A549 (cell line): ENCODE results near the gene ELL2.

Experiments used
- CBX8 ChIP-seq: fragments of 200-600 bp; sonication (generic); IDR thresholded peaks from 2 replicates; pipeline ENCODE4 v1.6.1; 2016
- CEBPB ChIP-seq, 2 experiments: fragments of >200 bp in 1 of 2; sonication (Bioruptor Twin) in 1 of 2; formaldehyde crosslinking in 1 of 2; IDR thresholded peaks; 2 replicates each; pipeline ENCODE4 v1.6.1; 2012 to 2016
- JUN ChIP-seq, 2 experiments: fragments of >200 bp; sonication (Bioruptor Twin); formaldehyde crosslinking; IDR thresholded peaks; 2 replicates in 1 of 2; 3 replicates in 1 of 2; pipeline ENCODE4 v1.6.1; 2016 to 2017
- POLR2A ChIP-seq: IDR thresholded peaks from 2 replicates; pipeline ENCODE4 v1.6.1; 2012; ENCODE audit warnings: mild to moderate bottlenecking, low read length
- RFX5 ChIP-seq: fragments of 450-650 bp; IDR thresholded peaks from 2 replicates; pipeline ENCODE4 v1.7.1; 2014; ENCODE audit warnings: antibody characterized with exemption, mild to moderate bottlenecking, moderate library complexity
- SMC3 ChIP-seq: fragments of >200 bp; sonication (Bioruptor Twin); formaldehyde crosslinking; IDR thresholded peaks from 3 replicates; pipeline ENCODE4 v1.6.1; 2018; ENCODE audit warnings: inconsistent platforms
- TF ChIP-seq, protein P1 (sequence below): fragments of 200-600 bp; sonication (generic); IDR thresholded peaks from 2 replicates; pipeline ENCODE4 v1.6.1; 2016; ENCODE audit warnings: antibody characterized with exemption, mild to moderate bottlenecking, moderate library complexity

DNA sequence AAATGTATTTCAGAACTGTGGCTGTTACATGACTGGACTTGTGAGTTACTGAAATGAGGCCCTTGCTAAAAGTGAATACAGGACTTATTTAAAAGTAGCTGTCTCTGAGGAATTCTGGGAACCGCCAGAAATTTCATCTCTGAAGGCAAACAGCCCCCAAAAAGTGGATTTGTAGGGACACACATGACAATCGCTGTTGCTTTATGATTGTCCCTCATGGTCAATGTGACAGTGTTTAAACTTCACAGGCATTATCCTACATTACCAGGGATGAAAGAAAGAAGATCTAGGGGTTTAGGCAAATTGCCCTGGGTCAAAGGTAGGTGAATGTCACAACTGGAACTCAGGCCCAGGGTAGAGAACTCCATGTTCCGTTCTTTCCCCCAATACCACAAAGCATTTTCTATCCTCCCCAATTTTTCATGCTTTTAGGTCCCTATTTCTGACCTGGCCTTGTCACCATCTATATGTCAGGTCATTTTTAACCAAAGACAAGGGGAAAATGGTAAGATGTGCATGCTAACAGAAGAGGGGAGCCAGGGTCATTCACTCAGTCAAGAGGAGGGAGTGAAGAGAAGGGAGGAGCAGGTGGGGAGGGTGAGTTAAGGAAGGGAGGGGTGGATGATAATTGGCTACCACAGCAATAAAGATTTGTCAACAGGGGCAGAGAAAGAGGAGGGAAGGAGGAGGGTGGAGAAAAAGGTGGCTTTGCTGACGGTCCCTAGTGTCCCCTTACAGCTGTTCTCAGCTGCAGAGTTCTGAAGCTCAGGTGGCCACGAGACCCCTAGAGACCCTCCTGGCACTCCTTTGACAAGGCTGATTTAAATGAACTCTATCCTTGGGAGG is 81.3 kb downstream of the ELL2 start:
- TF ChIP-seq RFX5, result no peak
- TF ChIP-seq CEBPB (IDR thresholded peaks at IDR 0.05), result no peak
- TF ChIP-seq JUN (IDR thresholded peaks at IDR 0.05), result no peak
- TF ChIP-seq POLR2A, result no peak
- TF ChIP-seq SMC3, result no peak
- TF ChIP-seq, protein P1, sequence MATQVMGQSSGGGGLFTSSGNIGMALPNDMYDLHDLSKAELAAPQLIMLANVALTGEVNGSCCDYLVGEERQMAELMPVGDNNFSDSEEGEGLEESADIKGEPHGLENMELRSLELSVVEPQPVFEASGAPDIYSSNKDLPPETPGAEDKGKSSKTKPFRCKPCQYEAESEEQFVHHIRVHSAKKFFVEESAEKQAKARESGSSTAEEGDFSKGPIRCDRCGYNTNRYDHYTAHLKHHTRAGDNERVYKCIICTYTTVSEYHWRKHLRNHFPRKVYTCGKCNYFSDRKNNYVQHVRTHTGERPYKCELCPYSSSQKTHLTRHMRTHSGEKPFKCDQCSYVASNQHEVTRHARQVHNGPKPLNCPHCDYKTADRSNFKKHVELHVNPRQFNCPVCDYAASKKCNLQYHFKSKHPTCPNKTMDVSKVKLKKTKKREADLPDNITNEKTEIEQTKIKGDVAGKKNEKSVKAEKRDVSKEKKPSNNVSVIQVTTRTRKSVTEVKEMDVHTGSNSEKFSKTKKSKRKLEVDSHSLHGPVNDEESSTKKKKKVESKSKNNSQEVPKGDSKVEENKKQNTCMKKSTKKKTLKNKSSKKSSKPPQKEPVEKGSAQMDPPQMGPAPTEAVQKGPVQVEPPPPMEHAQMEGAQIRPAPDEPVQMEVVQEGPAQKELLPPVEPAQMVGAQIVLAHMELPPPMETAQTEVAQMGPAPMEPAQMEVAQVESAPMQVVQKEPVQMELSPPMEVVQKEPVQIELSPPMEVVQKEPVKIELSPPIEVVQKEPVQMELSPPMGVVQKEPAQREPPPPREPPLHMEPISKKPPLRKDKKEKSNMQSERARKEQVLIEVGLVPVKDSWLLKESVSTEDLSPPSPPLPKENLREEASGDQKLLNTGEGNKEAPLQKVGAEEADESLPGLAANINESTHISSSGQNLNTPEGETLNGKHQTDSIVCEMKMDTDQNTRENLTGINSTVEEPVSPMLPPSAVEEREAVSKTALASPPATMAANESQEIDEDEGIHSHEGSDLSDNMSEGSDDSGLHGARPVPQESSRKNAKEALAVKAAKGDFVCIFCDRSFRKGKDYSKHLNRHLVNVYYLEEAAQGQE, result no peak
- no peak for TF ChIP-seq CBX8
